MM.1S (cell line): ENCODE data around the gene SCGN.

Source experiments
- DNase-seq: peaks from one replicate; pipeline ENCODE4 v3.0.0-alpha.2; 2015
- H2AFZ ChIP-seq: fragments of 300-600 bp; sonication (generic); 2 replicates; pipeline ENCODE4 v1.6.0; 2016; ENCODE audit warnings: antibody characterized with exemption, low read length
- H3F3A ChIP-seq: fragments of 300-600 bp; sonication (generic); 2 replicates; pipeline ENCODE4 v1.6.1; 2016; ENCODE audit warnings: mild to moderate bottlenecking, antibody characterized with exemption, low read length, moderate library complexity, mixed read lengths; ENCODE audit not compliant: insufficient read depth
- H3K27ac ChIP-seq: fragments of 300-600 bp; sonication (generic); 2 replicates; pipeline ENCODE4 v1.5.1; 2016; ENCODE audit warnings: mild to moderate bottlenecking, low read length
- H3K27me3 ChIP-seq: fragments of 300-600 bp; sonication (generic); replicated peaks from 2 replicates; pipeline ENCODE4 v1.6.0; 2016; ENCODE audit warnings: low read length; ENCODE audit not compliant: insufficient read depth
- H3K36me3 ChIP-seq: fragments of 300-600 bp; sonication (generic); replicated peaks from 2 replicates; pipeline ENCODE4 v1.6.1; 2016; ENCODE audit warnings: mild to moderate bottlenecking, low read length, mixed read lengths; ENCODE audit not compliant: insufficient read depth
- H3K4me1 ChIP-seq: fragments of 300-600 bp; sonication (generic); 2 replicates; pipeline ENCODE4 v1.6.1; 2016; ENCODE audit warnings: low read length, mixed read lengths
- H3K4me2 ChIP-seq: fragments of 300-600 bp; sonication (generic); 2 replicates; pipeline ENCODE4 v1.6.0; 2016; ENCODE audit warnings: low read depth, low read length
- H3K4me3 ChIP-seq: fragments of 300-600 bp; sonication (generic); 2 replicates; pipeline ENCODE4 v1.5.1; 2016; ENCODE audit warnings: low read length, mixed read lengths
- H3K79me2 ChIP-seq: fragments of 300-600 bp; sonication (generic); 2 replicates; pipeline ENCODE4 v1.6.1; 2016; ENCODE audit warnings: mixed run types, low read length, mixed read lengths
- H3K9ac ChIP-seq: fragments of 300-600 bp; sonication (generic); 2 replicates; pipeline ENCODE4 v1.6.1; 2016; ENCODE audit warnings: low read length, mixed read lengths
- H3K9me2 ChIP-seq: fragments of 300-600 bp; sonication (generic); replicated peaks from 2 replicates; pipeline ENCODE4 v1.6.1; 2016; ENCODE audit warnings: mild to moderate bottlenecking, low read length, mixed read lengths; ENCODE audit not compliant: insufficient read depth
- H3K9me3 ChIP-seq: fragments of 300-600 bp; sonication (generic); replicated peaks from 2 replicates; pipeline ENCODE4 v1.6.1; 2016; ENCODE audit warnings: mild to moderate bottlenecking, low read length, mixed read lengths; ENCODE audit not compliant: insufficient read depth
- H4K20me1 ChIP-seq: fragments of 300-600 bp; sonication (generic); 2 replicates; pipeline ENCODE4 v1.6.1; 2016; ENCODE audit warnings: mild to moderate bottlenecking, low read length, moderate library complexity, mixed read lengths; ENCODE audit not compliant: insufficient read depth
- CTCF ChIP-seq: fragments of 300-600 bp; sonication (generic); IDR thresholded peaks from 2 replicates; pipeline ENCODE4 v1.5.1; 2016; ENCODE audit warnings: antibody characterized with exemption, low read length, mixed read lengths
- EZH2 ChIP-seq: fragments of 300-600 bp; sonication (generic); optimal IDR thresholded peaks from 2 replicates; pipeline ENCODE3; 2017; ENCODE audit warnings: low read depth, mild to moderate bottlenecking, antibody characterized with exemption, low read length, mixed read lengths
- EZH2phosphoT487 ChIP-seq: fragments of 300-600 bp; sonication (generic); IDR thresholded peaks from 2 replicates; pipeline ENCODE4 v1.6.1; 2018; ENCODE audit warnings: antibody characterized with exemption, low read length

Gene SCGN

GRCh38 chr6:25630508-25631278 is 21.3 kb upstream of the SCGN start:
- H4K20me1 ChIP-seq = no peaks in the 10 kb centered on the region
- H3K4me1 ChIP-seq = no peaks in the 10 kb centered on the region
- H2AFZ ChIP-seq = no peak overlapping the region
- no peak overlapping the region for H3K9ac ChIP-seq
- no peak overlapping the region for H3K27ac ChIP-seq
- no peak for DNase-seq
- H3F3A ChIP-seq = no peaks in the 10 kb centered on the region
- no peak overlapping the region for H3K4me2 ChIP-seq
- no peaks in the 10 kb centered on the region for H3K9me3 ChIP-seq
- TF ChIP-seq EZH2 = no peak
- H3K27me3 ChIP-seq = no peaks in the 10 kb centered on the region
- no peak overlapping the region for H3K4me3 ChIP-seq
- no peaks in the 10 kb centered on the region for H3K36me3 ChIP-seq
- H3K79me2 ChIP-seq = no peaks in the 10 kb centered on the region
- no peaks in the 10 kb centered on the region for H3K9me2 ChIP-seq

GRCh38 chr6:25635886-25636317 is 16.1 kb upstream of the SCGN start:
- Histone ChIP-seq H2AFZ (no peak overlapping the region), H3K9me2 (no peaks in the 10 kb centered on the region), H3K79me2 (no peaks in the 10 kb centered on the region), H4K20me1 (no peaks in the 10 kb centered on the region), H3K9ac (no peak overlapping the region), H3K27me3 (no peaks in the 10 kb centered on the region), H3F3A (no peaks in the 10 kb centered on the region), H3K9me3 (no peaks in the 10 kb centered on the region), H3K4me1 (no peaks in the 10 kb centered on the region), H3K4me3 (no peak overlapping the region), H3K27ac (no peak overlapping the region), H3K36me3 (no peaks in the 10 kb centered on the region), H3K4me2 (no peak overlapping the region)
- TF ChIP-seq CTCF (no peak), EZH2 (no peak), EZH2phosphoT487 (no peak)
- no peak for DNase-seq

- Histone ChIP-seq H3K4me2 (no peak overlapping the region), H3K27ac (no peak overlapping the region), H3K36me3 (no peaks in the 10 kb centered on the region), H3K27me3 (no peaks in the 10 kb centered on the region), H3K9me2 (no peaks in the 10 kb centered on the region), H3K9me3 (no peaks in the 10 kb centered on the region), H2AFZ (no peak overlapping the region), H3K9ac (no peak overlapping the region), H3F3A (no peaks in the 10 kb centered on the region), H3K4me1 (no peaks in the 10 kb centered on the region), H3K79me2 (no peaks in the 10 kb centered on the region), H3K4me3 (no peak overlapping the region), H4K20me1 (no peaks in the 10 kb centered on the region)
- TF ChIP-seq EZH2phosphoT487 (no peak), EZH2 (no peak), CTCF (no peak)
- DNase-seq = no peak
Observed at GRCh38 chr6:25637211-25637610, 14.8 kb upstream of the SCGN start.

GRCh38 chr6:25637960-25638434 is 14.0 kb upstream of the SCGN start:
- Histone ChIP-seq H3K9me2 (no peaks in the 10 kb centered on the region), H3K27me3 (no peaks in the 10 kb centered on the region), H3K79me2 (no peaks in the 10 kb centered on the region), H3K4me2 (no peak overlapping the region), H3K27ac (no peak overlapping the region), H2AFZ (no peak overlapping the region), H3K9ac (no peak overlapping the region), H3F3A (no peaks in the 10 kb centered on the region), H4K20me1 (no peaks in the 10 kb centered on the region), H3K4me1 (no peaks in the 10 kb centered on the region), H3K36me3 (no peaks in the 10 kb centered on the region), H3K4me3 (no peak overlapping the region), H3K9me3 (no peaks in the 10 kb centered on the region)
- TF ChIP-seq EZH2phosphoT487 (no peak), CTCF (no peak), EZH2 (no peak)
- no peak for DNase-seq
